Measurements from ENCODE around the gene CXCL3. TPM values are rescaled to one million over a fixed set of nuclear protein-coding genes. Genes with fewer than 3 reads are reported as not detected.

The CXCL3 gene
- total RNA-seq, 2 donors from 2014 or later = 1.6 TPM; not detected in 1

DNA sequence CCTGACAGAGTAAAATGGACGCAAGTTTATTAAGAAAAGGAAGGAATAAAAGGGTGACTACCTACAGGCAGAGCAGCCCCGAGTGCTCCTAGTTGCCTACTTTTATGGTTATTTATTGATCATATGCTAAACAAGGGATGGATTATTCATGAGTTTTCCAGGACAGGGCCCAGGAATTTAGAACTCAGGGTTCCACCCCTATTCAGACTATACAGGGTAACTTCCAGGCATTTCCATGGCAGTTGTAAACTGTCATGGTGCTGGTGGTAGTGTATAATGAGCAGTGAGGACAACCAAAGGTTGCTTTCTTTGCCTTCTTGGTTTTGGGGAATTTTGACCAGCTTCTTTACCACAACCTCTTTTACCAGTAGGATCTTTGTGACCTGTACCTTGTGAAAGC, 27.7 kb upstream of the CXCL3 start:
- intact Hi-C loops (cut with DNase I) = no loop called here
- ATAC-seq (no peak), DNase-seq (no peak)
- H3K27ac ChIP-seq = no peak overlapping the region
- H3K9me3 ChIP-seq = no peaks in the 10 kb centered on the region
- TF ChIP-seq POLR2A (IDR thresholded peaks at IDR 0.05) = no peak
- TF ChIP-seq, protein P1, sequence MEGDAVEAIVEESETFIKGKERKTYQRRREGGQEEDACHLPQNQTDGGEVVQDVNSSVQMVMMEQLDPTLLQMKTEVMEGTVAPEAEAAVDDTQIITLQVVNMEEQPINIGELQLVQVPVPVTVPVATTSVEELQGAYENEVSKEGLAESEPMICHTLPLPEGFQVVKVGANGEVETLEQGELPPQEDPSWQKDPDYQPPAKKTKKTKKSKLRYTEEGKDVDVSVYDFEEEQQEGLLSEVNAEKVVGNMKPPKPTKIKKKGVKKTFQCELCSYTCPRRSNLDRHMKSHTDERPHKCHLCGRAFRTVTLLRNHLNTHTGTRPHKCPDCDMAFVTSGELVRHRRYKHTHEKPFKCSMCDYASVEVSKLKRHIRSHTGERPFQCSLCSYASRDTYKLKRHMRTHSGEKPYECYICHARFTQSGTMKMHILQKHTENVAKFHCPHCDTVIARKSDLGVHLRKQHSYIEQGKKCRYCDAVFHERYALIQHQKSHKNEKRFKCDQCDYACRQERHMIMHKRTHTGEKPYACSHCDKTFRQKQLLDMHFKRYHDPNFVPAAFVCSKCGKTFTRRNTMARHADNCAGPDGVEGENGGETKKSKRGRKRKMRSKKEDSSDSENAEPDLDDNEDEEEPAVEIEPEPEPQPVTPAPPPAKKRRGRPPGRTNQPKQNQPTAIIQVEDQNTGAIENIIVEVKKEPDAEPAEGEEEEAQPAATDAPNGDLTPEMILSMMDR (IDR thresholded peaks at IDR 0.05) = no peak
- H3K36me3 ChIP-seq (replicated peaks in 1 of 2; ENCODE audit: insufficient read depth in 1 of 2, low read depth in 2 of 2) = no peaks in the 10 kb centered on the region
- peaks cover 9% of the 10 kb centered on the region for H3K4me1 ChIP-seq
- no peak overlapping the region for H3K4me3 ChIP-seq
- H3K27me3 ChIP-seq = no peaks in the 10 kb centered on the region
- WGBS, 2 donors = 86 to 93% methylated on average over 2 of the region's 2 CpGs

GRCh38 chr4:74065115-74065642, 26.7 kb upstream of the CXCL3 start:
- ATAC-seq (no peak), DNase-seq (no peak)
- TF ChIP-seq, protein P1 (IDR thresholded peaks at IDR 0.05) = no peak
- no peak for TF ChIP-seq POLR2A (IDR thresholded peaks at IDR 0.05)
- Histone ChIP-seq H3K4me3 (no peak overlapping the region), H3K27ac (no peak overlapping the region), H3K4me1 (peaks cover 9% of the 10 kb centered on the region), H3K9me3 (no peaks in the 10 kb centered on the region), H3K36me3 (replicated peaks in 1 of 2; ENCODE audit: insufficient read depth in 1 of 2, low read depth in 2 of 2) (no peaks in the 10 kb centered on the region), H3K27me3 (no peaks in the 10 kb centered on the region)
- intact Hi-C loops (cut with DNase I) = no loop called here
- WGBS, 2 donors = 85 to 87% methylated on average over 6 of the region's 6 CpGs

DNA sequence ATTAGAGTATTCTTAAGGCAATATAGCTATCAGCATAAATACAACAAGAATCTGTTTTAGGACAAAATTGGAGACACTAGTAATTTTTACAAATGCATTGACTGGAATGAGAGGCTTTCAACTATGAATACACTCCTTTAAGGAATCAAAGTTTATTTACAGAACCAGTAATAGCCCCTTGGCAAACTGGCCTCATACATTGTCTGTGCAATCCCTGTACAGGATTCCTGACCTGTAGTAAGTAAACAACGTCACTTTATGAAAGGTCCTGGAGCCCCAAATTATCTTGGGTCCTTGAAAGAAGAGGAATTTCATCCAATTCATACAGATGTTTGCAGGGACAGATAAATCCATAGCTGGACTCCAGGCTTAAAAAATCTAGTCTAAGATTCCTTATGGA, 25.4 kb upstream of the CXCL3 start:
- DNase-seq = no peak
- Histone ChIP-seq H3K27ac (no peak overlapping the region), H3K27me3 (no peaks in the 10 kb centered on the region), H3K4me1 (peaks cover 9% of the 10 kb centered on the region), H3K4me3 (no peak overlapping the region), H3K36me3 (replicated peaks in 1 of 2; ENCODE audit: insufficient read depth in 1 of 2, low read depth in 2 of 2) (no peaks in the 10 kb centered on the region), H3K9me3 (no peaks in the 10 kb centered on the region)
- intact Hi-C loops (cut with DNase I) = no loop called here
- ATAC-seq = no peak
- WGBS, 2 donors = 35 to 37% methylated on average over 1 of the region's 1 CpG
- TF ChIP-seq, protein P1 (IDR thresholded peaks at IDR 0.05) = no peak
- TF ChIP-seq POLR2A (IDR thresholded peaks at IDR 0.05) = no peak

GRCh38 chr4:74062953-74063352, 24.5 kb upstream of the CXCL3 start:
- Histone ChIP-seq H3K9me3 (no peaks in the 10 kb centered on the region), H3K4me3 (no peak overlapping the region), H3K27ac (no peak overlapping the region), H3K36me3 (replicated peaks in 1 of 2; ENCODE audit: insufficient read depth in 1 of 2, low read depth in 2 of 2) (no peaks in the 10 kb centered on the region), H3K4me1 (peaks cover 9% of the 10 kb centered on the region), H3K27me3 (no peaks in the 10 kb centered on the region)
- no peak for DNase-seq
- intact Hi-C loops (cut with DNase I) = no loop called here
- peak; percentile 62 for ATAC-seq
- TF ChIP-seq, protein P1 (IDR thresholded peaks at IDR 0.05) = no peak
- TF ChIP-seq POLR2A (IDR thresholded peaks at IDR 0.05) = no peak

- TF ChIP-seq POLR2A (IDR thresholded peaks at IDR 0.05) = no peak
- TF ChIP-seq, protein P1 (IDR thresholded peaks at IDR 0.05) = no peak
- Histone ChIP-seq H3K36me3 (replicated peaks in 1 of 2; ENCODE audit: insufficient read depth in 1 of 2, low read depth in 2 of 2) (no peaks in the 10 kb centered on the region), H3K9me3 (no peaks in the 10 kb centered on the region), H3K4me1 (peaks cover 9% of the 10 kb centered on the region), H3K4me3 (no peak overlapping the region), H3K27me3 (no peaks in the 10 kb centered on the region), H3K27ac (no peak overlapping the region)
- DNase-seq = no peak
- intact Hi-C loops (cut with DNase I) = no loop called here
- ATAC-seq = no peak
These were observed 22.9 kb upstream of the CXCL3 start for GRCh38 chr4:74061430-74061829.
